CD4-positive, alpha-beta T cell (primary cell): ENCODE data around the gene GOLPH3. TPM values are rescaled to one million over a fixed set of nuclear protein-coding genes. Genes with fewer than 3 reads are reported as not detected.

Experiments used
- ATAC-seq: fragments of 200-7000 bp; cut with Tn5 transposase; one replicate; pipeline ENCODE4 v1.10.0; 2022; ENCODE audit warnings: mild to moderate bottlenecking; ENCODE audit not compliant: poor library complexity
- CTCF ChIA-PET: fragments of 350-600 bp; sonication (Branson Sonifier 250); formaldehyde crosslinking; loops from one replicate; lab custom pipeline; 2021; ENCODE audit warnings: antibody characterized with exemption, inconsistent platforms; lab: Charles Lee
- POLR2A ChIA-PET: fragments of 350-600 bp; sonication (Branson Sonifier 250); formaldehyde crosslinking; loops from one replicate; lab custom pipeline; 2021; ENCODE audit warnings: antibody characterized with exemption, inconsistent platforms; lab: Charles Lee
- DNase-seq, 14 experiments: peaks; one replicate each; pipeline ENCODE4 v3.0.0-alpha.2; 2013 to 2020; ENCODE audit warnings: mixed read lengths in 2 of 14
- H3K27ac ChIP-seq, 2 donors: one replicate each; pipeline versions ENCODE4 v1.5.1 to v1.7.0; 2013; ENCODE audit warnings: low read length in 2 of 2, low read depth in 1 of 2, mild to moderate bottlenecking in 1 of 2
- H3K27me3 ChIP-seq, 2 experiments: 1 replicate in 1 of 2; 2 replicates in 1 of 2; pipeline versions ENCODE4 v1.6.1 to v1.7.0; 2013; ENCODE audit warnings: low read length in 2 of 2, control low read depth in 1 of 2, mild to moderate bottlenecking in 1 of 2, moderate library complexity in 1 of 2; ENCODE audit not compliant: insufficient read depth in 2 of 2, control insufficient read depth in 1 of 2
- H3K36me3 ChIP-seq: one replicate; pipeline ENCODE4 v1.6.1; 2013; ENCODE audit warnings: low read length, control low read depth; ENCODE audit not compliant: insufficient read depth
- H3K4me1 ChIP-seq: one replicate; pipeline ENCODE4 v1.6.1; 2013; ENCODE audit warnings: low read length, control low read depth; ENCODE audit not compliant: insufficient read depth
- H3K4me3 ChIP-seq: one replicate; pipeline ENCODE4 v1.5.1; 2013; ENCODE audit warnings: mild to moderate bottlenecking, low read length, moderate library complexity
- H3K9me3 ChIP-seq, 2 experiments: 1 replicate in 1 of 2; 2 replicates in 1 of 2; pipeline versions ENCODE4 v1.6.1 to v1.7.0; 2013; ENCODE audit warnings: low read length in 2 of 2, mild to moderate bottlenecking in 2 of 2, control low read depth in 1 of 2, moderate library complexity in 1 of 2; ENCODE audit not compliant: control insufficient read depth in 1 of 2, insufficient read depth in 1 of 2
- H3K27ac Mint-ChIP-seq: one replicate; pipeline ENCODE4 v1.8.0; 2020; ENCODE audit warnings: mixed read lengths
- H3K27me3 Mint-ChIP-seq: one replicate; pipeline ENCODE4 v1.8.0; 2021; ENCODE audit warnings: mixed read lengths
- H3K36me3 Mint-ChIP-seq: one replicate; pipeline ENCODE4 v1.8.0; 2021; ENCODE audit warnings: low read depth, mixed read lengths
- H3K4me1 Mint-ChIP-seq: one replicate; pipeline ENCODE4 v1.8.0; 2021; ENCODE audit warnings: low read depth, mixed read lengths
- H3K4me3 Mint-ChIP-seq: one replicate; pipeline ENCODE4 v1.8.0; 2020; ENCODE audit warnings: mild to moderate bottlenecking, mixed read lengths
- H3K9me3 Mint-ChIP-seq: one replicate; pipeline ENCODE4 v1.8.0; 2020; ENCODE audit warnings: mixed read lengths
- CTCF ChIP-seq: fragments of 200-600 bp; IDR thresholded peaks from one replicate; pipeline ENCODE4 v1.8.0; 2022; ENCODE audit warnings: antibody characterized with exemption, mild to moderate bottlenecking
- intact Hi-C, 2 experiments: fragments of 100-400 bp; cut with DNase I in 1 of 2; cut with micrococcal nuclease in 1 of 2; formaldehyde crosslinking; loops; one replicate each; pipeline versions ENCODE4 v1.15.1 to v1.9.0; 2023 to 2025; cut with DNase I, micrococcal nuclease
- total RNA-seq, 174 experiments: library from RNA in 2 of 174; stranded (reverse) in 2 of 174; gene quantifications; one replicate each; pipeline ENCODE4 v1.2.3 and lab custom pipeline; 2021 to 2026

Gene GOLPH3
- total RNA-seq, 2 experiments from 2014 or later: 52.0 to 55.4 TPM

- peaks cover 23% of the 10 kb centered on the region for H3K4me1 Mint-ChIP-seq
- Histone ChIP-seq H3K36me3 (peaks cover 7% of the 10 kb centered on the region), H3K4me3 (no peak overlapping the region), H3K4me1 (peaks cover 40% of the 10 kb centered on the region), H3K9me3 (no peaks in the 10 kb centered on the region), H3K27ac (no peak overlapping the region), H3K27me3 (no peaks in the 10 kb centered on the region)
- DNase-seq: no peak
- no peaks in the 10 kb centered on the region for H3K9me3 Mint-ChIP-seq
- H3K36me3 Mint-ChIP-seq: peaks cover 24% of the 10 kb centered on the region
- no peak overlapping the region for H3K27ac Mint-ChIP-seq
- H3K27me3 Mint-ChIP-seq: no peaks in the 10 kb centered on the region
- POLR2A ChIA-PET: no interaction called here
- ATAC-seq: no peak
- no peak for TF ChIP-seq CTCF
- intact Hi-C loops: no loop called here
- H3K4me3 Mint-ChIP-seq: no peak overlapping the region
- CTCF ChIA-PET: no interaction called here
Measured at GRCh38 chr5:32159328-32160072, 14.6 kb downstream of the GOLPH3 start.

GRCh38 chr5:32158679-32158975, 15.5 kb downstream of the GOLPH3 start:
- Mint-ChIP-seq H3K9me3 (no peaks in the 10 kb centered on the region), H3K4me3 (no peak overlapping the region), H3K4me1 (peaks cover 23% of the 10 kb centered on the region), H3K27me3 (no peaks in the 10 kb centered on the region), H3K36me3 (peaks cover 18% of the 10 kb centered on the region), H3K27ac (no peak overlapping the region)
- H3K4me3 ChIP-seq: no peak overlapping the region
- ChIA-PET POLR2A (no interaction called here), CTCF (interaction anchor here (0.6 to 1.1 kb wide), 3 partner anchors 26 to 187 kb away, joined by 3 to 4 read pairs (median 3); no protein-coding TSS in a partner anchor)
- no peaks in the 10 kb centered on the region for H3K27me3 ChIP-seq
- H3K9me3 ChIP-seq: no peaks in the 10 kb centered on the region
- peaks cover 7% of the 10 kb centered on the region for H3K36me3 ChIP-seq
- H3K27ac ChIP-seq: no peak overlapping the region
- TF ChIP-seq CTCF: no peak
- peaks cover 38% of the 10 kb centered on the region for H3K4me1 ChIP-seq
- ATAC-seq (no peak), DNase-seq (no peak)
- intact Hi-C loops: no loop called here

GRCh38 chr5:32157078-32157477, 17.0 kb downstream of the GOLPH3 start:
- no peaks in the 10 kb centered on the region for H3K27me3 ChIP-seq
- DNase-seq: no peak
- no peak overlapping the region for H3K27ac ChIP-seq
- H3K4me3 Mint-ChIP-seq: no peak overlapping the region
- H3K27me3 Mint-ChIP-seq: no peaks in the 10 kb centered on the region
- ChIA-PET CTCF (no interaction called here), POLR2A (no interaction called here)
- H3K9me3 Mint-ChIP-seq: no peaks in the 10 kb centered on the region
- H3K4me3 ChIP-seq: no peak overlapping the region
- H3K4me1 Mint-ChIP-seq: peaks cover 33% of the 10 kb centered on the region
- H3K36me3 Mint-ChIP-seq: peaks cover 22% of the 10 kb centered on the region
- no peak for ATAC-seq
- H3K36me3 ChIP-seq: peaks cover 7% of the 10 kb centered on the region
- no peak overlapping the region for H3K27ac Mint-ChIP-seq
- intact Hi-C loops: no loop called here
- no peak for TF ChIP-seq CTCF
- H3K9me3 ChIP-seq: no peaks in the 10 kb centered on the region
- H3K4me1 ChIP-seq: peaks cover 35% of the 10 kb centered on the region
